BJ (cell line): ENCODE data around the gene SKA1. TPM values are rescaled to one million over a fixed set of nuclear protein-coding genes. Genes with fewer than 3 reads are reported as not detected.

Source experiments
- CTCF ChIA-PET: fragments of 350-600 bp; formaldehyde crosslinking; extraction: SDS; loops from one replicate; lab custom pipeline; 2021; ENCODE audit warnings: antibody characterized with exemption, inconsistent platforms; lab: Yijun Ruan, JAX
- POLR2A ChIA-PET: fragments of 300-600 bp; sonication (Branson Sonifier 250); formaldehyde crosslinking; extraction: SDS; loops from one replicate; lab custom pipeline; 2021; ENCODE audit warnings: antibody characterized with exemption; lab: Charles Lee
- DNase-seq: peaks from one replicate; pipeline ENCODE4 v3.0.0-alpha.2; 2011; ENCODE audit warnings: low read depth
- H3K27me3 ChIP-seq: 2 replicates; pipeline ENCODE4 v1.6.0; 2011; ENCODE audit warnings: low read length; ENCODE audit not compliant: control insufficient read depth, insufficient read depth
- H3K36me3 ChIP-seq: 2 replicates; pipeline ENCODE4 v1.5.1; 2011; ENCODE audit warnings: low read length; ENCODE audit not compliant: control insufficient read depth, insufficient read depth
- H3K4me3 ChIP-seq: 2 replicates; pipeline ENCODE4 v1.5.1; 2011; ENCODE audit warnings: low read depth, mild to moderate bottlenecking, control low read depth, low read length
- polyA minus RNA-seq: library from RNA; depleted of rRNA, polyadenylated mRNA; stranded (reverse); fragments of >200 nt; gene quantifications from 2 replicates; pipeline ENCODE4 v1.2.3, GENCODE V29; 2011; rRNA and poly(A)+ RNA removed
- polyA plus RNA-seq: library from polyadenylated mRNA; depleted of rRNA; stranded (reverse); fragments of >200 nt; gene quantifications from 2 replicates; pipeline ENCODE4 v1.2.3, GENCODE V29; 2011; rRNA removed
- TF ChIP-seq, protein P1 (sequence below): IDR thresholded peaks from 2 replicates; pipeline ENCODE4 v1.5.1; 2011; ENCODE audit warnings: low read depth, mild to moderate bottlenecking, control low read depth, inconsistent platforms, low read length, moderate library complexity; ENCODE audit not compliant: insufficient read depth

SKA1 gene, protein sequence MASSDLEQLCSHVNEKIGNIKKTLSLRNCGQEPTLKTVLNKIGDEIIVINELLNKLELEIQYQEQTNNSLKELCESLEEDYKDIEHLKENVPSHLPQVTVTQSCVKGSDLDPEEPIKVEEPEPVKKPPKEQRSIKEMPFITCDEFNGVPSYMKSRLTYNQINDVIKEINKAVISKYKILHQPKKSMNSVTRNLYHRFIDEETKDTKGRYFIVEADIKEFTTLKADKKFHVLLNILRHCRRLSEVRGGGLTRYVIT
- 6.2 and 9.7 TPM in 2 replicates for polyA plus RNA-seq
- polyA minus RNA-seq, result 5.4 and 6.3 TPM in 2 replicates

DNA sequence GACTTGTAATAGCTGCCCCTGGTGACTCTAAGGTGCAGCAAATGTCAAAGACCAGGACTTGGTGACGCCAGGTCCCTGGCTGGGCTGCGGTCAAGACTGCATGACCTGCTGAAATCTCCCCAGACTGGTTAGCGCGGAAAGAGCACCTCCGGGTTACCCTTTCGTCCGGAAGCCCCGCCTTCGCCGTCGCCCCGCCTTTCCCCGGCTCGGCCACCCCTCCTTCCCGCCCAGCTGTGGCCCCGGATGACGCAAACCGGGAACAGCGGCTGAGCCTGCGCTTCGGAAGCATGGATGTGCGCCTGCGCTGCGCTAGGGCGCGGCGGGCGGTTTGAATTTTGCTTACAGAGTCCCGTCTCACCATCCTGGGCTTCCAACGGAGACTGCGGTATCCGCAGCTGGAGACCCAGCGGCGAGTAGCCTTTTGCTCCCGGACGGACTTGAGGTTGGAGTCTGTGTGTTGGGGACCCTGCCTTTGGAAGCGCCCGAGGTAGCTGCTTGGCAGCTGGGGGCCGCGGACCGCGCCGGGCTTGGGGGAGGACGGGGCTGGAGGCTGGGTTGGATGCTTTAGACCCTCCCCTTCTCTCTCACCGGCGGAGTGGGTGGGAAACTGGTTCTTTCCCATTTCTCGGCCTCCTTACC is at the start of gene SKA1:
SKA1 (plus strand) TSS at position 294 of the 639 bp plus-strand sequence. CDS start 785 bp downstream, outside the sequence.
- TF ChIP-seq, protein P1, sequence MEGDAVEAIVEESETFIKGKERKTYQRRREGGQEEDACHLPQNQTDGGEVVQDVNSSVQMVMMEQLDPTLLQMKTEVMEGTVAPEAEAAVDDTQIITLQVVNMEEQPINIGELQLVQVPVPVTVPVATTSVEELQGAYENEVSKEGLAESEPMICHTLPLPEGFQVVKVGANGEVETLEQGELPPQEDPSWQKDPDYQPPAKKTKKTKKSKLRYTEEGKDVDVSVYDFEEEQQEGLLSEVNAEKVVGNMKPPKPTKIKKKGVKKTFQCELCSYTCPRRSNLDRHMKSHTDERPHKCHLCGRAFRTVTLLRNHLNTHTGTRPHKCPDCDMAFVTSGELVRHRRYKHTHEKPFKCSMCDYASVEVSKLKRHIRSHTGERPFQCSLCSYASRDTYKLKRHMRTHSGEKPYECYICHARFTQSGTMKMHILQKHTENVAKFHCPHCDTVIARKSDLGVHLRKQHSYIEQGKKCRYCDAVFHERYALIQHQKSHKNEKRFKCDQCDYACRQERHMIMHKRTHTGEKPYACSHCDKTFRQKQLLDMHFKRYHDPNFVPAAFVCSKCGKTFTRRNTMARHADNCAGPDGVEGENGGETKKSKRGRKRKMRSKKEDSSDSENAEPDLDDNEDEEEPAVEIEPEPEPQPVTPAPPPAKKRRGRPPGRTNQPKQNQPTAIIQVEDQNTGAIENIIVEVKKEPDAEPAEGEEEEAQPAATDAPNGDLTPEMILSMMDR, result no peak
- POLR2A ChIA-PET, result interaction anchor here (0.6 kb wide), 1 partner anchor 67 kb away, joined by 5 read pairs; no protein-coding TSS in a partner anchor
- CTCF ChIA-PET, result interaction anchor here (1.5 kb wide), 1 partner anchor 17 kb away, joined by 9 read pairs; no protein-coding TSS in a partner anchor

DNA sequence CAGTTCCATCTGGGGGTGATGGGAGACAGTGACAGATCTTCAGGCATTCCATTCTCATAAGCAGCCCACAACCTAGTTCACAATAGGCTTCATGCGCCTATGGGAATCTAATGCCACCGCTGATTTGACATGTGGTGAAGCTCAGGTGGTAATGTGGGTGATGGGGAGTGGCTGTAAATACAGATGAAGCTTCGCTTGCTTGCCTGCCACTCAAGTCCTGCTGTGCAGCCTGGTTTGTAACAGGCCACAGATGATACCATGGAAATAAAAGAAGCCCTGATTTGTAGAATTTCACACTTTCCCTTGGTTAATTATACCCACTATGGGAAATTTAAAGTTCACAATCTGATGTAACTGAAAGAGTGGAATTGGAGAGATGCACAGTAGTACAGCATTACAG is 46.9 kb upstream of the SKA1 start:
- no peaks in the 10 kb centered on the region for H3K27me3 ChIP-seq
- TF ChIP-seq, protein P1, result no peak
- no peak overlapping the region for H3K4me3 ChIP-seq
- CTCF ChIA-PET, result interaction anchor here (1.0 to 1.3 kb wide), 2 partner anchors 10 to 29 kb away, joined by 3 to 4 read pairs; no protein-coding TSS in a partner anchor
- DNase-seq, result no peak
- H3K36me3 ChIP-seq, result no peaks in the 10 kb centered on the region
- POLR2A ChIA-PET, result no interaction called here

More for the DNA sequence above, at the start of gene SKA1:
- H3K4me3 ChIP-seq, result peak within 1 kb of the TSS; percentile 53
- DNase-seq, result peak; percentile 42
- no peaks in the 10 kb centered on the region for H3K36me3 ChIP-seq
- H3K27me3 ChIP-seq, result no peaks in the 10 kb centered on the region

DNA sequence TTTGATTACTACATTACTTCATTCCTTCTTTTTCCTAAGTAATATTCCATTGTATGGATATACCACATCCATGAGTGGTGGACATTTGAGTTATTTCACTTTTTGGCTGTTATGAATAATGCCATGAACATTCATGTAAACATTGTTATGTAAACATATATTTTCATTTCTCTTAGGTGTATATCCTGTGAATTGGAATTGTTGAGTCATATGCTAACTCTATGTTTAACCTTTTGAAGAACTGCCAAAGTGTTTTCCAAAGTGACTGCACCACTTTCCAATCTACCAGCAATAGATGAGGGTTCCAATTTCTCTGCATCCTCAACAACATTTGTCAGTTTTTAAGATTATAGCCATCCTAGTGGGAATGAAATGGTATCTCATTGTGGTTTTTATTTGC is 44.7 kb upstream of the SKA1 start:
- TF ChIP-seq, protein P1, result no peak
- no peak for DNase-seq

DNA sequence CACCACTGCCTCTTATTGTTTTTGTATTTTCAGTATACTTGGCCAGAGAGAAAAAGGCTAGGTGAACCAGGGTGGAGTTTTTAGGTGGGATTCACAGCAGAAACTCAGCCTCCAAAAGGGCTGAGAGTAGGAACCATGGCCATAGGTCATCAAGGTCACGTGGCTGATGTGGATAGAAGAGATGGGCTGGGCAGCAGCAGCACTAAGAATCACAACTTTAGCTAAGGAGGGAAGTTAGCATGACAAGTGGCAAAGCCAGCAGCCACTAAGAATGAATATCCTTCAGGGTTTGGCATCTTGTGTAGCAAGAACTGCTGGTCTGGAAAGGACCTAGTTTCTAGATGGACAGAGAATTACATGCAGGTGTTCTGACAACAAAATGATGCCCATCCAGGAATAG is 43.2 kb upstream of the SKA1 start:
- Histone ChIP-seq H3K36me3 (no peaks in the 10 kb centered on the region), H3K4me3 (no peak overlapping the region), H3K27me3 (no peaks in the 10 kb centered on the region)
- ChIA-PET POLR2A (no interaction called here), CTCF (no interaction called here)
- TF ChIP-seq, protein P1, result no peak
- no peak for DNase-seq

More for the DNA sequence above, 44.7 kb upstream of the SKA1 start:
- ChIA-PET CTCF (no interaction called here), POLR2A (no interaction called here)
- no peaks in the 10 kb centered on the region for H3K27me3 ChIP-seq
- H3K4me3 ChIP-seq, result no peak overlapping the region
- H3K36me3 ChIP-seq, result no peaks in the 10 kb centered on the region

DNA sequence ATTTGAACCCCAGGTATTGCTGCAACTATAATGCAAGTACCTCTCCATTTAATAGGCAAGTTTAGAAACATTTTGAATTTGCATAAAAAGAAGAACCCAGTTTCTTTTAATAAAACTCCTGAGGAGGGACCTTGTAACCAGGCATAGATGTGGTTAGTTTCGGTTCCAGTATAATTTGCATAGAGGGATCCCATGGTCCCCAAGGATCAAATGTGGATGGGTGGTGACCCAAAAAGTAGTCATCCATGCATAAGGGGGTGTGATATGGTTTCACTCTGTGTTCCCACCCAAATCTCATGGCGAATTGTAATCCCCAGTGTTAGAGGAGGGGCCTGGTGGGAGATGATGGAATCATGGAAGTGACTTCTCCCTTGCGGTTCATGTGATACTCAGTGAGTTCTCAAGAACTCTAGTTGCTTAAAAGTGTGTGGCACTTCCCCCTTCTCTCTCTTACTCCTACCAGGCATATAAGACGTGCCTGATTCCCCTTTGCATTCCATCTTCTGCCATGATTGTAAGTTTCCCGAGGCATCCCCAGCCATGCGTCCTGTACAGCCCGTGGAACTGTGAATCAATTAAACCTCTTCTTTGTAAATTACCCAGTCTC is 40.2 kb upstream of the SKA1 start:
- no peak for DNase-seq
- Histone ChIP-seq H3K4me3 (no peak overlapping the region), H3K36me3 (no peaks in the 10 kb centered on the region), H3K27me3 (no peaks in the 10 kb centered on the region)
- TF ChIP-seq, protein P1, result no peak
- POLR2A ChIA-PET, result no interaction called here
- CTCF ChIA-PET, result no interaction called here
